ENCODE data around the gene CDHR1.
"Not testable (repeated sequence)": the region's sequence is repeated elsewhere in the genome, so short reads cannot be mapped to it uniquely, and the experiment has no call there.

The CDHR1 gene

DNA sequence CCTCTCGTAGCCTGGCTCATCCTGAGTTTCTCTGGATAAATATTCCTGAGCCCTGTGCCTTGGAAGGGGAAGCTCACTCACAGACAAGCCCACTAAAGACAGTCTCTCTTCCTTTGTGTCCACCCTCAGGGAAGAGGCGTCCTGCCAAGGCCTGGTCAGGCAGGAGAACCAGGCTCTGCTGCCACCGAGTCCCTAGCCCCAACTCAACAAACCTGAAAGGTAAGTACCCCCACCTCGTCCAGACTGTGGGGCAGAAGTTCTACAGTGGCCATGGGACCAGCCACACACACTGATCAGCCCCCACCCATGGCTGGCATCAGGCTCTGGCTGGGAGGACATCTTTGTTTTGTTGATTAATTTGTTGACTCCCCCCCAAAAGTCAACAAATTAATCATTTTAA, 18.0 kb upstream of the CDHR1 start:
- DNase-seq: no peak

DNA sequence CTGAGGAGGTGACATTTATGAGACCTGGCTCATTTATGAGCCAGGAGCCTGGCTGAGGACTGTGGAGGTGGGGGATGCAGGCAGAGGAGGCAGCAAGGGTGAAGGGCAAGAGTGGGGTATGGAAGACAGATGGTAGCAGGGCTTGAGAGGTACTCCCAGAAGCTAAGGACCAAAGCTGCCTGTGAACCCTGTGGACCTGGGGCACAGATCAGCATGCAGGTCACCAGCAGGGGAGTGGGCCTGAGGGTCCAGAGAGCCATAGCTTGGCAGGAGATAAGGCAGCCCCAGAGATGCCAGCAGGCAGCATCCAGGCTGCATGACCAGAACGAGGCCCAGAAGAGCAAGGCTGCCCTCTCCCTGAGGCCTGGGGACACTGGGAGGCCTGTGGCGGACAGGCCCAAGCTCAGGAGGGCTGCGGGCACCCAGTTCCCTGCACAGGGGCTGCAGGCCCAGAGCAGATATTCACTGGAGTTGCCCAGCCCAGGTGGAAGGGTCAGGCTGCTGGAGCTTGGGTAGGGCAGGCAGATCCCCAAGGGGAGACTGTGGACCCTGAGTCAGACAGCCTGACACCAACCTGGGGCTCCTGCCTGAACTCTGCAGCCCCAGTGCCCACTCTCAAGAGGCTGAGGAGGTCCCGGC, 17.4 kb upstream of the CDHR1 start:
- DNase-seq: no peak

DNA sequence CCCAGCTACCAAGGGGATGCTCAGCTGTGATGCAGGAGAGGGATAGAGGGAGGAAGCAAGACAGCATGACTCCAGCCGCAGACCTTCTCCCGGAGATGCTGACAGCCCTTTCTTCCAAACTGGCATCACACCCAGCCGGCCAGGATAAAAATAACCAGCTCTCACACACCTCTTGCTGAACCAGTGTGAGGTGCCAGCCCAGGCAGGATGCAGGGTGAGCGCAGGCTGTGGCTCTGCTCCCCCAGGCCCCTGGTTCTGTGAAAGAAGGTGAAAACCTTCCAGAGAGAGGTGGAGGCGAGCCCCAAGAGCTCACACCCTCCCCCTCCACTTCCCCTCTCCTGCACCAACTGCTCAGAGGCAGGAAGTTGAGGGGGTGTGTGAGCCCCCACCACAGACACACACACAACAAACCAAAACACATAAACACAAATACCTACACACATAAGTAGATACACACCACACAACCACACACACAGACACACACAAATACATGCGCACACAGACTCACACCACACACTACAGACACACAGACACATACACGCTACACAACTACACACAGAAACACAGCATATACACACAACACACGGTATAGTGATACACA, 16.7 kb upstream of the CDHR1 start:
- no peak for DNase-seq

DNA sequence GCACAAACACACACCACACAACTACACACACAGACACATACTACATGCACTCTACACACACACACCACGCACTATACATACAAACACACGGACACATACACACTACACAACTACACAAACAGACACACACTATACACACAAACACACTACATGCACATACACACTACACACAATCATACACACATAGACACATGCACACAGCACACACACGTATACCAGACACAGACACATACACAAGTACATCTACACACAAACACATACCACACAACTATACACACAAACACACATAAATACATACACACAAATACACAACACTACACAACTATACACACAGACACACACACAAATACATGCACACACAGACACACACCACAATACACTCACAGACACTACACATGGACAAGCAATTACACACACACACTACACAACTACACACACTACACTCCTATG, 16.2 kb upstream of the CDHR1 start:
- no peak for DNase-seq

- DNase-seq: peak; percentile 79
These were observed 15.2 kb upstream of the CDHR1 start for GRCh38 chr10:84179059-84179710.

- DNase-seq: not testable (repeated sequence)
These were observed 14.0 kb upstream of the CDHR1 start for GRCh38 chr10:84180386-84180785.

- DNase-seq: no peak
These were observed 12.7 kb upstream of the CDHR1 start for GRCh38 chr10:84181631-84182030.

DNA sequence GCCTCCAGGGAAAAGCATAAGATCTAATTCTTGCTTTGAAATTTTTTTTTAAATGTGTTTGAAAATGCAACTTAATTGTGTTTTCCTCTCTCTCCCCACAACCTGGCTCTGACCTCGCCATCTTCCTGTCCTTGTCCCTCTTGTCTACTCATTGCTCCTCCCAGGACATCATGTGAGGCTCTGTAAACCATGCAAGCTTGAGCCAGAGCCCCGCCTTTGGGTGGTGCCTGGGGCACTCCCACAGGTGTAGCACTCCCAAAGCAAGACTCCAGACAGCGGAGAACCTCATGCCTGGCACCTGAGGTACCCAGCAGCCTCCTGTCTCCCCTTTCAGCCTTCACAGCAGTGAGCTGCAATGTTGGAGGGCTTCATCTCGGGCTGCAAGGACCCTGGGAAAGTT, 9.8 kb upstream of the CDHR1 start:
- DNase-seq: no peak

DNA sequence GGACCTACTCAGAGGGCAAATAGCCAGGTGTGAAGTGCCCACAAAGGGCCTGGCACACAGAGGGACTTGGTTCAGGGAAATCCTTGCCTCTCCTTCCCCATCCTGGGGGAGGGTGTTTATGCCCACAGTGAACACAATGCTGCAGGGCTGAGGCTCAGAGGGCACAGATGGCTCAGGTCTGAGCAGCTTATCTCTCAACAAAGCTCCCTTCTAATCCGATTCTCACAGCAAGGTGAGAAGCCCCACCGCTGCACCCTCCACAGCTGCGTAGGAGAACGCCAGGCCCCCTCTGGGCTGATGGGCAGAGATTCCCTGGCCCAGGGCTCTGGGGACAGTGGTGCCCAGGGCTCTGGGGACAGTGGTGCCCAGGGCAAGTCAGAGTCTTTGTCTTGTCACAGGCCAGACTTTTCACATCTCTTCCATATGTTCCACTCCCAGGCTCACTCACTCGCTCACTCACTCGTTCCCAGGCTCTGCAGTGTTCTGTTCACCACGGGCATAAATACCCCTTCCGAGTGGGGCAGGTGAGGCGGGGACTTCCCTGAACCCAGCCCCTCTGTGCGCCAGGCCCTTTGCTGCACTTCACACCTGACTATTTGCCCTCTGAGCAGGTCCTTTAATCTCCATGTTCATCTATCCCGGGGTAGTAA, 8.7 kb upstream of the CDHR1 start:
- no peak for DNase-seq

GRCh38 chr10:84188815-84189214, 5.5 kb upstream of the CDHR1 start:
- no peak for DNase-seq

DNA sequence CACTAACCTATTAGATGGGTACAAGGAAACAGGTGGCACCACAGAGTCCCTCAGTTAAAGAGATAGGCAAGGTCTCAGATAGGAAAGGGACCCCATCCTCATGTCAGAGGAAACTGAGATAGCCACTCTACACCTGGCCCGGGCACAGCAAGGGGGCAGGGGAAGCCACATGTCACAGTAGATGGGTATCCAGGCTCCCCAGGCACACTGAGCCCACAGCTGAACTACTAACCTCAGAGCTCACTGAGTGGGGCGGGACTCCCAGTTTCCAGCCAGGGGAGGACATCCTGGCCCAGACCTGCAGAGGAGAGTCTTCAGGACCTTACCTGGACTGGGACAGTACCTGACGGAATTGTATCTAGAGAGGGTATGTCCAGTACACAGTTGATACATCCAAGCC, 3.7 kb upstream of the CDHR1 start:
- no peak for DNase-seq

GRCh38 chr10:84191106-84191505, 3.2 kb upstream of the CDHR1 start:
- DNase-seq: no peak

- no peak for DNase-seq
These were observed 1.0 kb upstream of the CDHR1 start for GRCh38 chr10:84193327-84193726.

- DNase-seq: no peak
These were observed 402 bp upstream of the CDHR1 start for GRCh38 chr10:84193846-84194423.

DNA sequence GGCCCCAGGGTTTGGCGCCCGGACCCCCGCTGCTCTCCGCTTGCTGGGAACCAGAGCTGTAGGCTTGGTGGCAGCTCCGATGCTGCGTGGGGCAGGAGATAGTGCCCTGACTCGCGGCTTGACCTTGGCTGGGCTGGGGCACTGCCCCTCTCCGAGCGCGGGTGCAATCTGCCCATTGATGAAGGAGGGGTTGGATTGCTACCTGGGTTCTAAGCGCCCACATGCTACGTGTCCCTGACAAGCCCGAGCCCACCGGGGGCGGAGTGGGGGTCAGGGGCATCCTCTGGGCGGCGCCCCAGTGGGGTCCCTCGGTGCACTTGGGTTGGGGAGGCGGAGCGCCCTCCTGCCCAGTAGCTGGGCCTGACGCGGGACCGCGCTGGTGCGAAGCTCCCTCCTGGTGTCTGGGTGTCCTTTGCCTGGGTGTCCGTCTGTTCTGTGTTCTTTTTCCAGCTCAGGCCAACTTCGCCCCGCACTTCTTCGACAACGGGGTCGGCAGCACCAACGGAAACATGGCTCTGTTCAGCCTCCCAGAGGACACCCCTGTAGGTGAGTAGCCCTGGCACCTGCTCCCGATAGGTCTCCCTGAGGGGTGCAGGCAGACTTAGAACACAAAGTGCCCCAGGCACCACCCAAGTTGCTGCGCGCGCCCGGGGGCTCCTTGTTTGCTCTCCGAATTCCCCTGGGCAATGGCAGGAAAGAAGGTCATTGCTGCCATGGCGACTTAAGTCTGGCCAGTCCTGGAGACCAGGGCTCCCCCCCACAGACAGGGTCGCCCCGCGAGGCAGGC, 900 bp downstream of the CDHR1 start:
- no peak for DNase-seq

- DNase-seq: peak; percentile 81
These were observed 1.7 kb downstream of the CDHR1 start for GRCh38 chr10:84196083-84196482.

DNA sequence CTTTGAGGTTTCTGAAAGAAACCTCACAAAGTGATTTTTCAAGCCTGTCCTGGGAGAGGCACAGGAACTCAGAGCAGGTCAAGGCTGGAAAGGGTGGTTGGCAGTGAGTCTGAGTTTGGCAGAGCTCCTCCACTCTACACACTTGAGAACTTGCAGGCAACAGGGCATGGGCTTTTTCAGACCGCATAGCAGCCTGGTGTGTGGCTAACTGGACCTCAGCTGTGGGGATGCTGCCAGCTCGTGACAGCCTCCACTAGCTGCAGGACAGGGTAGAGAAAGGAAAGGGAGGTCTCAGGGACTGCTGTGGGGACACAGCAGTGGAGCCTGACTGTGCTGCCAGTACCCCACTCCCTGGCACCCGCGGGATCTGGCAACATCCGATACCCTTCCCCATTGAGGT, 2.6 kb downstream of the CDHR1 start:
- no peak for DNase-seq

- DNase-seq: no peak
These were observed 3.3 kb downstream of the CDHR1 start for GRCh38 chr10:84197643-84198042.

- no peak for DNase-seq
These were observed 4.0 kb downstream of the CDHR1 start for GRCh38 chr10:84198206-84198915.

DNA sequence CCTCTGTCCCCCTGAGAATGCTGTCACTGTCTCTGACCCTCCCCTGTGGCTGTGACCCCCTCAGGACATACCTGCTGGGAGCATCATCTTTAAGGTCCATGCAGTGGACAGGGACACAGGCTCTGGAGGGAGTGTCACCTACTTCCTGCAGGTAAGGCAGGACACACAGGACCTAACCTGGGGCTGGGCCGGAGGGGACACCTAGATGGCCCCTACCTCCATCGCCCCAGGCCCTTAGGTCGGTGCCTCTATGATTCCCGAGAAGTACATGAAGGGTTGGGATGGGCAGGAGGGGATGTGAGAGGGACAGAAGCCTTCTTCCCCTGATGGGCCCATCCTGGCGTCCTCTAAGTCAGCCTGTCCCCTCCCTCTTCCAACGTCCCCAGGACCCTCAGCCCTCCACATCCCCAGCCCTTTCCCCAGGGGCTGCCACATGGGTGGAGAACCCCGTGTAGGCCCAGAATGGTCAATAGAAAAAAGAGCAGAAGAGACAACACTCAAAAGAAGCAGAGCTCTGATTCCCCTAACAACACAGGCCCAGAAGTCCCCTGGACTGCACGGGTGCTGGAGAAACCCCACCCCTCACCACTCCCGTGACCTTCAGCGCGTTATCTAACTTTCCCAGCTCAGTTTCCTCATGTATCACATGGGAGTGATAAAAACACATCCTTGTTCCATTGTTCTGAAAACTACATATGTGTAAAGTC, 6.4 kb downstream of the CDHR1 start:
- DNase-seq: no peak

- no peak for DNase-seq
These were observed 6.9 kb downstream of the CDHR1 start for GRCh38 chr10:84201244-84201606.

DNA sequence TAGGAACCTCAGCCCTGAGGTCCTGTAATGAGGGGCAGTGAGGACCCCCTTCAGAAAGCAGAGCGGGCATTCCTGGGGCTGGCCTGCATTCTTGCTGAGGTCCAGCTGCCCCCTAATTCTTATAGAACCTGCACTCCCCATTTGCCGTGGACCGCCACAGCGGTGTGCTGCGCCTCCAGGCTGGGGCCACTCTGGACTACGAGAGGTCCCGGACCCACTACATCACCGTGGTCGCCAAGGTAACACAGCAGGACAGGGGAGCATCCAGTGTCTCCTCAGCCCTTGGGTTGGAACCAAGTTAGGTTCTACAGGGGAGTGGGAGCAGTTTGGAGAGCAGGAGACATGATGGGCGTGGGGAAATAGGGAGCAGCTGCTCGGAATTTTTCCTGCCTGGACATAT, 7.3 kb downstream of the CDHR1 start:
- no peak for DNase-seq
